GM23338 (cell line): Measurements from ENCODE around the gene CEMIP2. TPM values are rescaled to one million over a fixed set of nuclear protein-coding genes. Genes with fewer than 3 reads are reported as not detected.

Experiments used
- ATAC-seq: fragments of 200-7000 bp; cut with Tn5 transposase; 3 replicates; pipeline ENCODE4 v1.9.1; 2020
- DNase-seq: peaks from one replicate; pipeline ENCODE4 v3.0.0-alpha.2; 2015; ENCODE audit warnings: low spot score
- H2AFZ ChIP-seq: fragments of 200-600 bp; sonication (generic); 2 replicates; pipeline ENCODE4 v1.8.0; 2016; ENCODE audit warnings: antibody characterized with exemption, mild to moderate bottlenecking, moderate library complexity
- H3F3A ChIP-seq: fragments of 200-600 bp; sonication (generic); replicated peaks from 2 replicates; pipeline ENCODE4 v1.8.0; 2017; ENCODE audit warnings: antibody characterized with exemption, mixed run types, low read depth
- H3K27ac ChIP-seq: fragments of 200-600 bp; sonication (generic); 2 replicates; pipeline ENCODE4 v1.6.1; 2016; ENCODE audit warnings: low read depth
- H3K27me3 ChIP-seq: fragments of 200-600 bp; sonication (generic); 2 replicates; pipeline ENCODE4 v1.8.0; 2016; ENCODE audit warnings: mild to moderate bottlenecking, mixed run types, moderate library complexity; ENCODE audit not compliant: insufficient read depth
- H3K36me3 ChIP-seq: fragments of 200-600 bp; sonication (generic); 2 replicates; pipeline ENCODE4 v1.8.0; 2016; ENCODE audit warnings: mild to moderate bottlenecking; ENCODE audit not compliant: insufficient read depth
- H3K4me1 ChIP-seq: fragments of 200-600 bp; sonication (generic); 2 replicates; pipeline ENCODE4 v1.8.0; 2016; ENCODE audit warnings: mild to moderate bottlenecking, moderate library complexity; ENCODE audit not compliant: insufficient read depth
- H3K4me2 ChIP-seq: fragments of 200-600 bp; sonication (generic); 2 replicates; pipeline ENCODE4 v1.7.1; 2017; ENCODE audit warnings: mixed run types
- H3K4me3 ChIP-seq: fragments of 200-600 bp; sonication (generic); 2 replicates; pipeline ENCODE4 v1.6.1; 2016; ENCODE audit warnings: mixed run types
- H3K79me2 ChIP-seq: fragments of 200-600 bp; sonication (generic); replicated peaks from 2 replicates; pipeline ENCODE4 v1.8.0; 2017; ENCODE audit warnings: mild to moderate bottlenecking; ENCODE audit not compliant: insufficient read depth
- H3K9me2 ChIP-seq: fragments of 200-600 bp; sonication (generic); 2 replicates; pipeline ENCODE4 v1.8.0; 2017; ENCODE audit not compliant: insufficient read depth
- H4K20me1 ChIP-seq: fragments of 200-600 bp; sonication (generic); replicated peaks from 2 replicates; pipeline ENCODE4 v1.8.0; 2017; ENCODE audit warnings: mild to moderate bottlenecking; ENCODE audit not compliant: insufficient read depth
- H3K27ac Mint-ChIP-seq: 2 replicates; pipeline ENCODE4 v1.8.0; 2020; ENCODE audit warnings: inconsistent platforms, mild to moderate bottlenecking, moderate library complexity, mixed read lengths
- H3K27me3 Mint-ChIP-seq: 3 replicates; pipeline ENCODE4 v1.8.0; 2022; ENCODE audit warnings: low read depth, mild to moderate bottlenecking, moderate library complexity, mixed read lengths, inconsistent platforms; ENCODE audit not compliant: insufficient read depth, poor library complexity
- H3K36me3 Mint-ChIP-seq: 3 replicates; pipeline ENCODE4 v1.8.0; 2021; ENCODE audit warnings: low read depth, mild to moderate bottlenecking, inconsistent platforms, moderate library complexity, mixed read lengths
- H3K4me1 Mint-ChIP-seq: 3 replicates; pipeline ENCODE4 v1.8.0; 2020; ENCODE audit warnings: mild to moderate bottlenecking, inconsistent platforms, mixed read lengths
- H3K4me3 Mint-ChIP-seq: 3 replicates; pipeline ENCODE4 v1.8.0; 2021; ENCODE audit warnings: moderate library complexity, mild to moderate bottlenecking, inconsistent platforms, mixed read lengths
- H3K9me3 Mint-ChIP-seq: 3 replicates; pipeline ENCODE4 v1.8.0; 2020; ENCODE audit warnings: moderate library complexity, mild to moderate bottlenecking, inconsistent platforms, mixed read lengths
- CREB1 ChIP-seq: fragments of 250-450 bp; sonication (Bioruptor Pico); IDR thresholded peaks from 2 replicates; pipeline ENCODE4 v1.5.0; 2020; ENCODE audit warnings: low read depth, mild to moderate bottlenecking, moderate library complexity
- EZH2phosphoT487 ChIP-seq: fragments of 200-600 bp; sonication (generic); IDR thresholded peaks from one replicate; pipeline ENCODE4 v1.8.1; 2018; ENCODE audit warnings: antibody characterized with exemption; ENCODE audit not compliant: unreplicated experiment
- ZNF114 ChIP-seq: fragments of 250-450 bp; sonication (Bioruptor Pico); IDR thresholded peaks from 2 replicates; pipeline ENCODE4 v1.5.0; 2020; ENCODE audit warnings: mild to moderate bottlenecking, moderate library complexity
- ZNF331 ChIP-seq: fragments of 250-450 bp; sonication (Bioruptor Pico); IDR thresholded peaks from 2 replicates; pipeline ENCODE4 v1.5.0; 2020; ENCODE audit warnings: low read depth, mild to moderate bottlenecking, moderate library complexity
- polyA plus RNA-seq: library from polyadenylated mRNA; unstranded; fragments of >200 nt; fragmentation: Nextera tagmentation; extraction: Ambion mirVana; gene quantifications from 2 replicates; pipeline ENCODE4 v1.2.1, GENCODE V29; 2016
- total RNA-seq: library from RNA; depleted of rRNA; stranded (reverse); fragments of >200 nt; shearing (Covaris generic); gene quantifications from 2 replicates; pipeline ENCODE4 v1.2.3, GENCODE V29; 2014
- TF ChIP-seq, protein P1 (sequence below), 2 experiments: fragments of 200-600 bp in 1 of 2; sonication (generic) in 1 of 2; conservative IDR thresholded peaks; 2 replicates each; pipeline versions ENCODE4 v1.5.1 to v1.6.1; 2016 to 2017; ENCODE audit warnings: antibody characterized with exemption in 2 of 2, low read depth in 2 of 2, mild to moderate bottlenecking in 2 of 2, moderate library complexity in 1 of 2
- TF ChIP-seq, protein P2 (sequence below): IDR thresholded peaks from one replicate; pipeline ENCODE4 v1.6.1; 2018; ENCODE audit warnings: antibody characterized with exemption; ENCODE audit not compliant: unreplicated experiment

The CEMIP2 gene
- total and polyA plus RNA-seq, 2 experiments from 2014 or later: 23.0 to 76.7 TPM

DNA sequence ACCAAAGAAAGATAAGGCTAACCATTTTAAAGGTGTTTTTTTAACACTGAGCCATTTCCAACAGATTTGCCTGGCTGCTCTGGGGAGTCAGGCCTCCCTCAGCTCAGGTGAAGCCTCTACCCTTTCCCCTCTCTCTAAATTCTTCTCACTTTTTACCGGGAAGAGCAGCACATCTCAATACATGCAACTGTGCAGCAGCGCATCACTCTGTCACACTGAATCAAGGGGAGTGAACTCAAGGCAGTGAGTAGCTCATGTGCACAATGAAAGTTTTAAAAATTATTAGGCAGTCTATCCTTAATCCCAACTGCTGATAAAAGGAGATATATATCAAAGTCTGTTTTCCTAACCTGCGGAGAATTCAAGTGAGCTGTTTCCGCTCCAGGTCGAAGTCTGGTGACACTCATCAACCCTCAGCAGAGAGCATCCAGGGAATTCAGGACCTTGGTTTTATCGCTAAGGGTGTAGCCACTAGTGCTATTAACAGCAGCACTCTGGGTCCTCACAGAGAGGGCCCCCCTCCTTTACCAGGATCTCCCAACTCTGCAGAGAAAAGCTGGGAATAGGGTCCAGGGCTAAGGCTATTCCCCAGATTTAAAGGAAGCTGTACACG lies 1.0 kb downstream of the CEMIP2 start:
- Histone ChIP-seq H3K79me2 (peaks cover 58% of the 10 kb centered on the region), H3K4me3 (peak overlapping the region; percentile 91), H3F3A (peaks cover 14% of the 10 kb centered on the region; the same call in 1 of the 2 replicates), H4K20me1 (peaks cover 29% of the 10 kb centered on the region), H3K4me2 (peak overlapping the region; percentile 99), H3K9me2 (no peaks in the 10 kb centered on the region), H3K27ac (no peak overlapping the region), H3K36me3 (no peaks in the 10 kb centered on the region), H2AFZ (peak overlapping the region; percentile 86; the same call in 1 of the 2 replicates), H3K27me3 (peaks cover 4% of the 10 kb centered on the region; the same call in 1 of the 2 replicates), H3K4me1 (peaks cover 59% of the 10 kb centered on the region)
- Mint-ChIP-seq H3K27ac (no peak overlapping the region), H3K4me3 (peak overlapping the region; percentile 92), H3K9me3 (no peaks in the 10 kb centered on the region), H3K36me3 (no peaks in the 10 kb centered on the region), H3K4me1 (peaks cover 45% of the 10 kb centered on the region), H3K27me3 (peaks cover 13% of the 10 kb centered on the region)
- ATAC-seq (peak; percentile 1; the same call in 2 of the 3 replicates), DNase-seq (peak; percentile 29)
- TF ChIP-seq, protein P1, sequence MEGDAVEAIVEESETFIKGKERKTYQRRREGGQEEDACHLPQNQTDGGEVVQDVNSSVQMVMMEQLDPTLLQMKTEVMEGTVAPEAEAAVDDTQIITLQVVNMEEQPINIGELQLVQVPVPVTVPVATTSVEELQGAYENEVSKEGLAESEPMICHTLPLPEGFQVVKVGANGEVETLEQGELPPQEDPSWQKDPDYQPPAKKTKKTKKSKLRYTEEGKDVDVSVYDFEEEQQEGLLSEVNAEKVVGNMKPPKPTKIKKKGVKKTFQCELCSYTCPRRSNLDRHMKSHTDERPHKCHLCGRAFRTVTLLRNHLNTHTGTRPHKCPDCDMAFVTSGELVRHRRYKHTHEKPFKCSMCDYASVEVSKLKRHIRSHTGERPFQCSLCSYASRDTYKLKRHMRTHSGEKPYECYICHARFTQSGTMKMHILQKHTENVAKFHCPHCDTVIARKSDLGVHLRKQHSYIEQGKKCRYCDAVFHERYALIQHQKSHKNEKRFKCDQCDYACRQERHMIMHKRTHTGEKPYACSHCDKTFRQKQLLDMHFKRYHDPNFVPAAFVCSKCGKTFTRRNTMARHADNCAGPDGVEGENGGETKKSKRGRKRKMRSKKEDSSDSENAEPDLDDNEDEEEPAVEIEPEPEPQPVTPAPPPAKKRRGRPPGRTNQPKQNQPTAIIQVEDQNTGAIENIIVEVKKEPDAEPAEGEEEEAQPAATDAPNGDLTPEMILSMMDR (conservative IDR thresholded peaks at IDR 0.05; ENCODE audit: low read depth in 2 of 2): no peak
- TF ChIP-seq CREB1 (no peak), ZNF331 (no peak)

DNA sequence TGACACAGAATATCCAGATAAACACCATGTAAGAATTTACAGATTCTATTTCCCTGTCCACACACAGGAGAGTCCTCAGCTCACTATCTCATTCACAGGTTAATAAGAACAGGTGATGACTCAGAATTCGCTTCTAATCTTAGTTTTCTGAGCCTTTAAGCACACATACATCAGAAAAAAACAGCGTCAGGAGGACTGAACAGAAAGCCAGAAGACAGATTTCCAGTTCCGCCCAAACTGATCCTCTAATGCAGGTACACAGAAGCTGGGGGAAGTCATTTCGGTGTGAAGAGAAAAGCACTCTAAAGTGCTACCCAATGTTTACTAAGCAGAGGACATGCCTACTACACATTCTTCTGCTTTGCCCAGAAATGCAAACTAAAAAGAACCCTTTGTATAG lies 1.6 kb downstream of the CEMIP2 start:
- peak overlapping the region; percentile 91 for H3K4me3 ChIP-seq

More for the DNA sequence above, 1.6 kb downstream of the CEMIP2 start:
- DNase-seq (no peak), ATAC-seq (no peak)
- no peaks in the 10 kb centered on the region for H3K9me2 ChIP-seq
- H3K4me2 ChIP-seq: peak overlapping the region; percentile 99
- Mint-ChIP-seq H3K36me3 (no peaks in the 10 kb centered on the region), H3K27ac (no peak overlapping the region), H3K9me3 (no peaks in the 10 kb centered on the region), H3K27me3 (peaks cover 13% of the 10 kb centered on the region), H3K4me1 (peaks cover 51% of the 10 kb centered on the region), H3K4me3 (peak overlapping the region; percentile 92)
- H4K20me1 ChIP-seq: peaks cover 29% of the 10 kb centered on the region
- H3K4me1 ChIP-seq: peaks cover 65% of the 10 kb centered on the region
- no peak overlapping the region for H2AFZ ChIP-seq
- H3F3A ChIP-seq: peaks cover 14% of the 10 kb centered on the region; the same call in 1 of the 2 replicates
- no peak overlapping the region for H3K27ac ChIP-seq
- H3K79me2 ChIP-seq: peaks cover 64% of the 10 kb centered on the region
- H3K27me3 ChIP-seq: peaks cover 4% of the 10 kb centered on the region; the same call in 1 of the 2 replicates
- TF ChIP-seq EZH2phosphoT487 (no peak), CREB1 (no peak), ZNF331 (no peak), ZNF114 (no peak)
- TF ChIP-seq, protein P2, sequence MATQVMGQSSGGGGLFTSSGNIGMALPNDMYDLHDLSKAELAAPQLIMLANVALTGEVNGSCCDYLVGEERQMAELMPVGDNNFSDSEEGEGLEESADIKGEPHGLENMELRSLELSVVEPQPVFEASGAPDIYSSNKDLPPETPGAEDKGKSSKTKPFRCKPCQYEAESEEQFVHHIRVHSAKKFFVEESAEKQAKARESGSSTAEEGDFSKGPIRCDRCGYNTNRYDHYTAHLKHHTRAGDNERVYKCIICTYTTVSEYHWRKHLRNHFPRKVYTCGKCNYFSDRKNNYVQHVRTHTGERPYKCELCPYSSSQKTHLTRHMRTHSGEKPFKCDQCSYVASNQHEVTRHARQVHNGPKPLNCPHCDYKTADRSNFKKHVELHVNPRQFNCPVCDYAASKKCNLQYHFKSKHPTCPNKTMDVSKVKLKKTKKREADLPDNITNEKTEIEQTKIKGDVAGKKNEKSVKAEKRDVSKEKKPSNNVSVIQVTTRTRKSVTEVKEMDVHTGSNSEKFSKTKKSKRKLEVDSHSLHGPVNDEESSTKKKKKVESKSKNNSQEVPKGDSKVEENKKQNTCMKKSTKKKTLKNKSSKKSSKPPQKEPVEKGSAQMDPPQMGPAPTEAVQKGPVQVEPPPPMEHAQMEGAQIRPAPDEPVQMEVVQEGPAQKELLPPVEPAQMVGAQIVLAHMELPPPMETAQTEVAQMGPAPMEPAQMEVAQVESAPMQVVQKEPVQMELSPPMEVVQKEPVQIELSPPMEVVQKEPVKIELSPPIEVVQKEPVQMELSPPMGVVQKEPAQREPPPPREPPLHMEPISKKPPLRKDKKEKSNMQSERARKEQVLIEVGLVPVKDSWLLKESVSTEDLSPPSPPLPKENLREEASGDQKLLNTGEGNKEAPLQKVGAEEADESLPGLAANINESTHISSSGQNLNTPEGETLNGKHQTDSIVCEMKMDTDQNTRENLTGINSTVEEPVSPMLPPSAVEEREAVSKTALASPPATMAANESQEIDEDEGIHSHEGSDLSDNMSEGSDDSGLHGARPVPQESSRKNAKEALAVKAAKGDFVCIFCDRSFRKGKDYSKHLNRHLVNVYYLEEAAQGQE: no peak
- TF ChIP-seq, protein P1 (conservative IDR thresholded peaks at IDR 0.05; ENCODE audit: low read depth in 2 of 2): no peak
- H3K36me3 ChIP-seq: no peaks in the 10 kb centered on the region
